LNCAP (cell line): ENCODE data around the gene TM4SF1.

ENCODE experiments used
- TF ChIP-seq, protein P1 (sequence below): fragments of 450-650 bp; IDR thresholded peaks from 2 replicates; pipeline ENCODE4 v1.5.1; 2017; ENCODE audit warnings: mild to moderate bottlenecking

Gene TM4SF1

DNA sequence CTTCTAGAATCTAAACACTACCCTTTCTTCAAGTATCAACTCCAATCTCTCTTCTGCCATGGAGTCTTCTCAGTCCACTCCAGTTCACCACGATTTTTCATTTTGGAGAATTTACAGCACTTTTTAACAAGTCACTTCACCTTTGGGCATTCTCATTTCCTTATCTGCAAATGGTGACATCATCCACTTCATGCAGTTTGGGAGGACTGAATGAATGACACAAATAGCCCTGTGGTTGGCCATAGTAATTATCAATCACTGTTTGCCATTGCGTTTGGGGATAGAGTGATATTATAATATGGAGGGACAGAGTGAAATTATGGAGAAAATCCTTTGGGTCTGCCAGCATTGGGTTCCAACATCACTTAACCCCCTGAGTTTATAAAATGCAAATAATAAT, 38.0 kb upstream of the TM4SF1 start:
- TF ChIP-seq, protein P1, sequence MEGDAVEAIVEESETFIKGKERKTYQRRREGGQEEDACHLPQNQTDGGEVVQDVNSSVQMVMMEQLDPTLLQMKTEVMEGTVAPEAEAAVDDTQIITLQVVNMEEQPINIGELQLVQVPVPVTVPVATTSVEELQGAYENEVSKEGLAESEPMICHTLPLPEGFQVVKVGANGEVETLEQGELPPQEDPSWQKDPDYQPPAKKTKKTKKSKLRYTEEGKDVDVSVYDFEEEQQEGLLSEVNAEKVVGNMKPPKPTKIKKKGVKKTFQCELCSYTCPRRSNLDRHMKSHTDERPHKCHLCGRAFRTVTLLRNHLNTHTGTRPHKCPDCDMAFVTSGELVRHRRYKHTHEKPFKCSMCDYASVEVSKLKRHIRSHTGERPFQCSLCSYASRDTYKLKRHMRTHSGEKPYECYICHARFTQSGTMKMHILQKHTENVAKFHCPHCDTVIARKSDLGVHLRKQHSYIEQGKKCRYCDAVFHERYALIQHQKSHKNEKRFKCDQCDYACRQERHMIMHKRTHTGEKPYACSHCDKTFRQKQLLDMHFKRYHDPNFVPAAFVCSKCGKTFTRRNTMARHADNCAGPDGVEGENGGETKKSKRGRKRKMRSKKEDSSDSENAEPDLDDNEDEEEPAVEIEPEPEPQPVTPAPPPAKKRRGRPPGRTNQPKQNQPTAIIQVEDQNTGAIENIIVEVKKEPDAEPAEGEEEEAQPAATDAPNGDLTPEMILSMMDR = no peak

DNA sequence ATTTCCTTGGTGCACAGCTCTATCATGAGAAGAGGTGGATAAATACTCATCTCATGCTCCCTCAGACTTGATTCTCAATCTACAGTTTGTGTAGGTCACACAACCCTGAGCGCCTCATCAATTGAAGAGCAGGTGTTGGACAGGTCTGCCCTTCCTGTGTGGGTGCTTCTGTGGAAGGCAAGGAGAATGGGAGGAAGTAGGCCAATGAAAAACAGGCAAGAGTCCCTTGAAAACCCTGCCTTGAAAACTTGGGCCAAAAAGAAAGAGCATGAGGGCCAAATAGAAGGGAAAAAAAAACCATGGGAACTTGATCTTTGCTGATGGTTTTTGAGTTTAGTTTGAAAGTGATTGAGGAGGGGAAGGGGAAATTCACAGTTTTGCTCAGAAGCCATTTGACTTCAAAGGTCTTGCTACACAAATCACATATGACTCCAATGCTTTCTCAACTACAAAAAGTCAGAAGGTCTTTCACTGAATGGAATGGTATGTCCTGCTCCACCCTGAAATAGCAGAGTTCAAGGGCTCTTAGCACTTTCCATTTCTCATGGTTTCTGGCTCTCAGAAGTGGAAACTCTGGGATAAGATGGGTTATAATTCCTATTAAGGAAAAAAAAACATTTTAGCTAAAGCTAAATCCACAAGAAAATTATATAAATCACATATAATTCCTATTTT, 37.2 kb upstream of the TM4SF1 start:
- TF ChIP-seq, protein P1 = no peak

DNA sequence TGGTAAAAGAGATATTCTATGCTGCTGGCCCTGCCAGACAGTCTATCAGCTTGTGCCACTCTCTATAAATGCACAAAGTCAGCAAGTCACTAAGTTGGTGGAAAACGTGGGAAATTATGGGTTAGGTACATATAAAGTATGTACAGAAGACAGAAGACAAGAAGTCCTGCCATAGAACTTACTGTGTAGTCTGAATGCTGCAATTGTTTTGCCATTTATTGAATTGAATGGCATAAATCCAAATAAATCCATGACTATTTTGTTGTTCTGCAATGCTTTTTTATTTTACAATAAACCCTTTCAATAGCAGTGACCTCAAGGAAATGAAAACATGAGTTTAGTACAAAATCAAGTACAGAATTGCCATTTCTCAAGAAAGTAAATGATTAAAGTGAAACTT, 34.1 kb upstream of the TM4SF1 start:
- TF ChIP-seq, protein P1 = no peak

DNA sequence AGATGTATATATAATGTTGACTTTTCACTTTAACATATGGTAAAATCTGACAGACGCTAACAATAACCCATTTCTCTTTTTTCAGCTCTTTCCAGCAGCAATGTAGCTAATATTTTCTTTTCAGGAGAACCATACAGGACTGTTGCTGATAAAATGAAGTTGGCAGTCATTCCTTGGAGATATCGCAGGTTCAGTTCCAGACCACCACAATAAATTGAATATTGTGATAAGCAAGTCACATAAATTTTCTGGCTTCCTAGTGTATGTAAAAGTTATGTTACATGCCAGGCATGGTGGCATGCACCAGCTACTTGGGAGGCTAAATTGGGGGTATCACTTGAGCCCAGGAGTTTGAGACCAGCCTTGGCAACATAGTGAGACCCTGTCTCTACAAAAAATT, 31.9 kb upstream of the TM4SF1 start:
- TF ChIP-seq, protein P1 = no peak

DNA sequence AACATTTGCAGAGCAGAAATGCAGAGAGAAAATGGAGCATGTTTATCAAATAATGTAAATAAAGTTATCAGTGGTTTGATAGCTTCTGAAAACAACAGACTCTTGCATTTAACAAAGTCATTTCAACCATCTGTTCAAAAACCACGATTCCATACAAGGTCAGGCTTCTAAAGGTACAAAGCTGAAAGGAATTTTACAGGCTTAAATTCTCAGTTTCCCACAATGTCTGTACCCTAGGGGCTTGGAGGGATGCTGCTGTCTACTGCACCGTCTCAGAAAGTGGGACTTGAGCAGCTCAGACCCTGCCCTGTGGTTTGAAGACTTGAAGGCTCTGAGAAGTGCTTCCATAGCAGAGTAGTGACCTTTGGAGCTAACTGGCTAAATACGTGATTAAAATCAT, 30.4 kb upstream of the TM4SF1 start:
- TF ChIP-seq, protein P1 = no peak

- TF ChIP-seq, protein P1 = no peak
Observed at GRCh38 chr3:149406244-149406752, 28.8 kb upstream of the TM4SF1 start.

- TF ChIP-seq, protein P1 = no peak
Observed at GRCh38 chr3:149403443-149403842, 26.0 kb upstream of the TM4SF1 start.

GRCh38 chr3:149402481-149402880, 25.0 kb upstream of the TM4SF1 start:
- TF ChIP-seq, protein P1 = no peak
